ENCODE data around the gene BIN2.
"Not testable (repeated sequence)": the region's sequence is repeated elsewhere in the genome, so short reads cannot be mapped to it uniquely, and the experiment has no call there.

BIN2 gene

GRCh38 chr12:51270951-51271518 is 52.9 kb downstream of the BIN2 start:
- 74% methylated on average over 9 of the region's 9 CpGs for WGBS
- no peak overlapping the region for H3K27ac ChIP-seq (ENCODE audit: low read depth, low read length)
- H3K4me3 ChIP-seq (ENCODE audit: low read length) = peak overlapping the region; percentile 66
- no peaks in the 10 kb centered on the region for H3K4me1 ChIP-seq (ENCODE audit: insufficient read depth, low read length)
- H3K36me3 ChIP-seq (ENCODE audit: insufficient read depth, low read length) = no peaks in the 10 kb centered on the region
- no peaks in the 10 kb centered on the region for H3K9me3 ChIP-seq (ENCODE audit: insufficient read depth, low read depth, low read length)
- peak overlapping the region; percentile 56; the same call in 1 of the 2 replicates for H3K9ac ChIP-seq (ENCODE audit: low read depth, low read length)
- peaks cover 22% of the 10 kb centered on the region for H3K27me3 ChIP-seq (ENCODE audit: insufficient read depth, low read length)

- 2% methylated on average over 83 of the region's 83 CpGs for WGBS
Observed at GRCh38 chr12:51270067-51270950, 53.7 kb downstream of the BIN2 start, which contains the start of gene SMAGP. TSS of gene SMAGP (minus strand) at chr12:51270415. CDS start at chr12:51269278, 1,137 bp downstream.

GRCh38 chr12:51269174-51270066 is 54.6 kb downstream of the BIN2 start:
- 0 out of 2 replicates have a peak, but pooled peaks cover 3% of the 10 kb centered on the region for H3K4me1 ChIP-seq (ENCODE audit: insufficient read depth, low read length)
- peak overlapping the region; percentile 66 for H3K4me3 ChIP-seq (ENCODE audit: low read length)
- H3K36me3 ChIP-seq (ENCODE audit: insufficient read depth, low read length) = no peaks in the 10 kb centered on the region; the same call in 1 of the 2 replicates
- H3K9ac ChIP-seq (ENCODE audit: low read depth, low read length) = peak overlapping the region; percentile 57
- no peaks in the 10 kb centered on the region for H3K9me3 ChIP-seq (ENCODE audit: insufficient read depth, low read depth, low read length)
- H3K27ac ChIP-seq (ENCODE audit: low read depth, low read length) = no peak overlapping the region; the same call in 1 of the 2 replicates
- H3K27me3 ChIP-seq (ENCODE audit: insufficient read depth, low read length) = peaks cover 22% of the 10 kb centered on the region
- WGBS = 7% methylated on average over 59 of the region's 59 CpGs

More at GRCh38 chr12:51270067-51270950, 53.7 kb downstream of the BIN2 start, which contains the start of gene SMAGP:
- H3K36me3 ChIP-seq (ENCODE audit: insufficient read depth, low read length) = no peaks in the 10 kb centered on the region; the same call in 1 of the 2 replicates
- peak within 1 kb of the TSS; percentile 66 for H3K4me3 ChIP-seq (ENCODE audit: low read length)
- H3K9ac ChIP-seq (ENCODE audit: low read depth, low read length) = peak within 1 kb of the TSS; percentile 57
- H3K27me3 ChIP-seq (ENCODE audit: insufficient read depth, low read length) = peaks cover 22% of the 10 kb centered on the region
- H3K9me3 ChIP-seq (ENCODE audit: insufficient read depth, low read depth, low read length) = no peaks in the 10 kb centered on the region
- H3K27ac ChIP-seq (ENCODE audit: low read depth, low read length) = no peak within 1 kb of the TSS; the same call in 1 of the 2 replicates
- 0 out of 2 replicates have a peak, but pooled peaks cover 3% of the 10 kb centered on the region for H3K4me1 ChIP-seq (ENCODE audit: insufficient read depth, low read length)

GRCh38 chr12:51265024-51265423 is 59.0 kb downstream of the BIN2 start:
- Histone ChIP-seq H3K9me3 (ENCODE audit: insufficient read depth, low read depth, low read length) (no peaks in the 10 kb centered on the region), H3K4me3 (ENCODE audit: low read length) (no peak overlapping the region), H3K27me3 (ENCODE audit: insufficient read depth, low read length) (peaks cover 5% of the 10 kb centered on the region; the same call in 1 of the 2 replicates), H3K9ac (ENCODE audit: low read depth, low read length) (no peak overlapping the region), H3K27ac (ENCODE audit: low read depth, low read length) (no peak overlapping the region), H3K4me1 (ENCODE audit: insufficient read depth, low read length) (0 out of 2 replicates have a peak, but pooled peaks cover 3% of the 10 kb centered on the region), H3K36me3 (ENCODE audit: insufficient read depth, low read length) (no peaks in the 10 kb centered on the region; the same call in 1 of the 2 replicates)

- H3K4me1 ChIP-seq (ENCODE audit: insufficient read depth, low read length) = 0 out of 2 replicates have a peak, but pooled peaks cover 3% of the 10 kb centered on the region
- peaks cover 3% of the 10 kb centered on the region; the same call in 1 of the 2 replicates for H3K27me3 ChIP-seq (ENCODE audit: insufficient read depth, low read length)
- no peak overlapping the region for H3K27ac ChIP-seq (ENCODE audit: low read depth, low read length)
- no peak overlapping the region for H3K9ac ChIP-seq (ENCODE audit: low read depth, low read length)
- no peak overlapping the region for H3K4me3 ChIP-seq (ENCODE audit: low read length)
- H3K9me3 ChIP-seq (ENCODE audit: insufficient read depth, low read depth, low read length) = no peaks in the 10 kb centered on the region
- WGBS = 95% methylated on average over 5 of the region's 5 CpGs
- H3K36me3 ChIP-seq (ENCODE audit: insufficient read depth, low read length) = no peaks in the 10 kb centered on the region; the same call in 1 of the 2 replicates
Observed at GRCh38 chr12:51264297-51264696, 59.7 kb downstream of the BIN2 start.

GRCh38 chr12:51263341-51263740 is 60.6 kb downstream of the BIN2 start:
- Histone ChIP-seq H3K27ac (ENCODE audit: low read depth, low read length) (no peak overlapping the region), H3K36me3 (ENCODE audit: insufficient read depth, low read length) (no peaks in the 10 kb centered on the region; the same call in 1 of the 2 replicates), H3K4me1 (ENCODE audit: insufficient read depth, low read length) (0 out of 2 replicates have a peak, but pooled peaks cover 3% of the 10 kb centered on the region), H3K4me3 (ENCODE audit: low read length) (no peak overlapping the region), H3K27me3 (ENCODE audit: insufficient read depth, low read length) (no peaks in the 10 kb centered on the region), H3K9ac (ENCODE audit: low read depth, low read length) (no peak overlapping the region), H3K9me3 (ENCODE audit: insufficient read depth, low read depth, low read length) (no peaks in the 10 kb centered on the region)
- WGBS = 93% methylated on average over 3 of the region's 3 CpGs

GRCh38 chr12:51262758-51263177 is 61.2 kb downstream of the BIN2 start:
- Histone ChIP-seq H3K4me1 (ENCODE audit: insufficient read depth, low read length) (0 out of 2 replicates have a peak, but pooled peaks cover 3% of the 10 kb centered on the region), H3K27ac (ENCODE audit: low read depth, low read length) (no peak overlapping the region), H3K9me3 (ENCODE audit: insufficient read depth, low read depth, low read length) (no peaks in the 10 kb centered on the region), H3K36me3 (ENCODE audit: insufficient read depth, low read length) (no peaks in the 10 kb centered on the region; the same call in 1 of the 2 replicates), H3K4me3 (ENCODE audit: low read length) (no peak overlapping the region), H3K27me3 (ENCODE audit: insufficient read depth, low read length) (no peaks in the 10 kb centered on the region), H3K9ac (ENCODE audit: low read depth, low read length) (no peak overlapping the region)
- 71% methylated on average over 7 of the region's 7 CpGs for WGBS

GRCh38 chr12:51259600-51259999 is 64.4 kb downstream of the BIN2 start:
- H3K4me1 ChIP-seq (ENCODE audit: insufficient read depth, low read length); H3K27ac ChIP-seq (ENCODE audit: low read depth, low read length); H3K36me3 ChIP-seq (ENCODE audit: insufficient read depth, low read length); H3K9ac ChIP-seq (ENCODE audit: low read depth, low read length); H3K27me3 ChIP-seq (ENCODE audit: insufficient read depth, low read length); H3K9me3 ChIP-seq (ENCODE audit: insufficient read depth, low read depth, low read length); H3K4me3 ChIP-seq (ENCODE audit: low read length): not testable (repeated sequence)
- WGBS = 96% methylated on average over 1 of the region's 1 CpG

- Histone ChIP-seq H3K4me1 (ENCODE audit: insufficient read depth, low read length) (no peaks in the 10 kb centered on the region; the same call in 1 of the 2 replicates), H3K4me3 (ENCODE audit: low read length) (no peak overlapping the region), H3K36me3 (ENCODE audit: insufficient read depth, low read length) (peaks cover 2% of the 10 kb centered on the region; the same call in 1 of the 2 replicates), H3K27me3 (ENCODE audit: insufficient read depth, low read length) (no peaks in the 10 kb centered on the region), H3K9me3 (ENCODE audit: insufficient read depth, low read depth, low read length) (no peaks in the 10 kb centered on the region), H3K9ac (ENCODE audit: low read depth, low read length) (no peak overlapping the region), H3K27ac (ENCODE audit: low read depth, low read length) (no peak overlapping the region)
- 93% methylated on average over 4 of the region's 4 CpGs for WGBS
Observed at GRCh38 chr12:51254536-51254935, 69.4 kb downstream of the BIN2 start.

- 80% methylated on average over 1 of the region's 1 CpG for WGBS
- H3K4me1 ChIP-seq (ENCODE audit: insufficient read depth, low read length) = peaks cover under 1% of the 10 kb centered on the region
Observed at GRCh38 chr12:51253276-51253675, 70.7 kb downstream of the BIN2 start.

More at GRCh38 chr12:51253276-51253675, 70.7 kb downstream of the BIN2 start:
- peaks cover 2% of the 10 kb centered on the region; the same call in 1 of the 2 replicates for H3K36me3 ChIP-seq (ENCODE audit: insufficient read depth, low read length)
- no peaks in the 10 kb centered on the region for H3K9me3 ChIP-seq (ENCODE audit: insufficient read depth, low read depth, low read length)
- no peak overlapping the region for H3K9ac ChIP-seq (ENCODE audit: low read depth, low read length)
- H3K4me3 ChIP-seq (ENCODE audit: low read length) = no peak overlapping the region
- H3K27ac ChIP-seq (ENCODE audit: low read depth, low read length) = no peak overlapping the region
- no peaks in the 10 kb centered on the region for H3K27me3 ChIP-seq (ENCODE audit: insufficient read depth, low read length)

Measured in HUES64 (cell line).